C4-2B (cell line): ENCODE data around the gene NEMF.

Experiments
- H3K27ac ChIP-seq: fragments of 450-650 bp; 2 replicates; pipeline ENCODE4 v1.5.1; 2017
- ZFX ChIP-seq: fragments of 450-650 bp; IDR thresholded peaks from 2 replicates; pipeline ENCODE4 v1.6.1; 2017
- TF ChIP-seq, protein P1 (sequence below): fragments of 450-650 bp; conservative IDR thresholded peaks from 2 replicates; pipeline ENCODE4 v1.5.1; 2017; ENCODE audit warnings: mild to moderate bottlenecking

NEMF gene

GRCh38 chr14:49895480-49895879 lies 42.9 kb upstream of the NEMF start:
- no peak overlapping the region for H3K27ac ChIP-seq

GRCh38 chr14:49894214-49895107 lies 41.9 kb upstream of the NEMF start:
- peak overlapping the region; percentile 100 for H3K27ac ChIP-seq

More at GRCh38 chr14:49895480-49895879, 42.9 kb upstream of the NEMF start:
- TF ChIP-seq ZFX = no peak
- TF ChIP-seq, protein P1, sequence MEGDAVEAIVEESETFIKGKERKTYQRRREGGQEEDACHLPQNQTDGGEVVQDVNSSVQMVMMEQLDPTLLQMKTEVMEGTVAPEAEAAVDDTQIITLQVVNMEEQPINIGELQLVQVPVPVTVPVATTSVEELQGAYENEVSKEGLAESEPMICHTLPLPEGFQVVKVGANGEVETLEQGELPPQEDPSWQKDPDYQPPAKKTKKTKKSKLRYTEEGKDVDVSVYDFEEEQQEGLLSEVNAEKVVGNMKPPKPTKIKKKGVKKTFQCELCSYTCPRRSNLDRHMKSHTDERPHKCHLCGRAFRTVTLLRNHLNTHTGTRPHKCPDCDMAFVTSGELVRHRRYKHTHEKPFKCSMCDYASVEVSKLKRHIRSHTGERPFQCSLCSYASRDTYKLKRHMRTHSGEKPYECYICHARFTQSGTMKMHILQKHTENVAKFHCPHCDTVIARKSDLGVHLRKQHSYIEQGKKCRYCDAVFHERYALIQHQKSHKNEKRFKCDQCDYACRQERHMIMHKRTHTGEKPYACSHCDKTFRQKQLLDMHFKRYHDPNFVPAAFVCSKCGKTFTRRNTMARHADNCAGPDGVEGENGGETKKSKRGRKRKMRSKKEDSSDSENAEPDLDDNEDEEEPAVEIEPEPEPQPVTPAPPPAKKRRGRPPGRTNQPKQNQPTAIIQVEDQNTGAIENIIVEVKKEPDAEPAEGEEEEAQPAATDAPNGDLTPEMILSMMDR = no peak

GRCh38 chr14:49893309-49894213 lies 41.0 kb upstream of the NEMF start:
- peak overlapping the region; percentile 100 for H3K27ac ChIP-seq
- TF ChIP-seq, protein P1 = no peak; the same call in 1 of the 2 replicates
- peak; percentile 83 for TF ChIP-seq ZFX

- H3K27ac ChIP-seq = peak within 1 kb of the TSS; percentile 100
- TF ChIP-seq, protein P1 = no peak; the same call in 1 of the 2 replicates
- TF ChIP-seq ZFX = peak; percentile 67
Measured at GRCh38 chr14:49892636-49893308, 40.2 kb upstream of the NEMF start, which contains the start of gene ARF6. Gene ARF6 (plus strand): TSS chr14:49893082. CDS start chr14:49893737, 655 bp downstream.

DNA sequence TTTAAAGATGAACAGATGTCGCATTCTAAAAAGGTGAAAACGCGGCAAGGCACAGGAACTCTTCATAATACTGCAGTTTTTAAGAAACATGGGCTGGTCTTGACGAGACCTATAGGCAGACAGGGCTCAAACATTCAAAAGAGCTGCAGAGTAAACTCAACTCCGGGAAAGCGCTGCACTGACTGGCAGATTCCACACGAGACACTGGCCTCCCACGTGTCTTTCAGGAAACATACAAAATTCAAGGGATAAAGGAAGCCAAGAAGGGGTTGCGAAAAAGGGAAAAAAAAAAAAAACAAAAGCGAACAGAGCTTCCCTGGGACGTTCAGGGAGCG lies 39.7 kb upstream of the NEMF start:
- TF ChIP-seq ZFX = no peak
- TF ChIP-seq, protein P1 = no peak
- peak overlapping the region; percentile 100 for H3K27ac ChIP-seq

- peak overlapping the region; percentile 72 for H3K27ac ChIP-seq
- TF ChIP-seq ZFX = no peak
- TF ChIP-seq, protein P1 = no peak
Measured at GRCh38 chr14:49888293-49888692, 35.7 kb upstream of the NEMF start.

- TF ChIP-seq, protein P1 = no peak
- TF ChIP-seq ZFX = no peak
- no peak overlapping the region for H3K27ac ChIP-seq
Measured at GRCh38 chr14:49886523-49886922, 33.9 kb upstream of the NEMF start.
